ENCODE results near the gene SMIM8. TPM values are rescaled to one million over a fixed set of nuclear protein-coding genes. Genes with fewer than 3 reads are reported as not detected.

Gene SMIM8
- total RNA-seq, 4 donors from 2014 or later = 5.2 to 13.4 (median 8.1) TPM

DNA sequence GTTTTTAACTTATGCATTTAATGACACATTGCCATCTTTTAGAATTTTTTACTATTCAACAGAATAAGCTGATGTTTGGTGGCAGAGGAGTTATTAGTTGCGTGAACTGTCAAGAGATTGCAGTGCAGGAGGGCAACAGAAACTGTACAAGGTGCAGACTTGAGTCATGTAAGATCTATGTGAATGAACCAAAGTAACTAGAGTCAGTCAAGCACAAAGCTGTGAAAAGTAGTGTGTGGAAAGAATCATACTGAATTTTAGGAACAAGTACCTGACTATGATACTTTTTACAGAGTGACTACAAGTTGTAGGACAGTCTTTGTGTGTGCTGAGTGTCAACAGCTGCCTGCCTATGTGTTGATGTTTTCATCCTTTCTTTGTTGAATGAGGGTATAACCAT, 19.5 kb downstream of the SMIM8 start:
- H3K36me3 ChIP-seq = peaks cover 0 to 5% of the 10 kb centered on the region in 2 donors
- no peak for ATAC-seq
- H3K9me3 ChIP-seq = no peaks in the 10 kb centered on the region
- H3K27ac ChIP-seq = no peak overlapping the region
- 100% methylated on average over 1 of the region's 1 CpG for WGBS, 2 donors (ENCODE audit: low coverage in 1 of 2)
- H3K4me1 ChIP-seq = no peaks in the 10 kb centered on the region
- H3K4me3 ChIP-seq = no peak overlapping the region
- TF ChIP-seq, protein P1, sequence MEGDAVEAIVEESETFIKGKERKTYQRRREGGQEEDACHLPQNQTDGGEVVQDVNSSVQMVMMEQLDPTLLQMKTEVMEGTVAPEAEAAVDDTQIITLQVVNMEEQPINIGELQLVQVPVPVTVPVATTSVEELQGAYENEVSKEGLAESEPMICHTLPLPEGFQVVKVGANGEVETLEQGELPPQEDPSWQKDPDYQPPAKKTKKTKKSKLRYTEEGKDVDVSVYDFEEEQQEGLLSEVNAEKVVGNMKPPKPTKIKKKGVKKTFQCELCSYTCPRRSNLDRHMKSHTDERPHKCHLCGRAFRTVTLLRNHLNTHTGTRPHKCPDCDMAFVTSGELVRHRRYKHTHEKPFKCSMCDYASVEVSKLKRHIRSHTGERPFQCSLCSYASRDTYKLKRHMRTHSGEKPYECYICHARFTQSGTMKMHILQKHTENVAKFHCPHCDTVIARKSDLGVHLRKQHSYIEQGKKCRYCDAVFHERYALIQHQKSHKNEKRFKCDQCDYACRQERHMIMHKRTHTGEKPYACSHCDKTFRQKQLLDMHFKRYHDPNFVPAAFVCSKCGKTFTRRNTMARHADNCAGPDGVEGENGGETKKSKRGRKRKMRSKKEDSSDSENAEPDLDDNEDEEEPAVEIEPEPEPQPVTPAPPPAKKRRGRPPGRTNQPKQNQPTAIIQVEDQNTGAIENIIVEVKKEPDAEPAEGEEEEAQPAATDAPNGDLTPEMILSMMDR (IDR thresholded peaks at IDR 0.05) = no peak
- TF ChIP-seq POLR2AphosphoS5 (IDR thresholded peaks at IDR 0.05) = no peak
- H3K27me3 ChIP-seq = no peaks in the 10 kb centered on the region

DNA sequence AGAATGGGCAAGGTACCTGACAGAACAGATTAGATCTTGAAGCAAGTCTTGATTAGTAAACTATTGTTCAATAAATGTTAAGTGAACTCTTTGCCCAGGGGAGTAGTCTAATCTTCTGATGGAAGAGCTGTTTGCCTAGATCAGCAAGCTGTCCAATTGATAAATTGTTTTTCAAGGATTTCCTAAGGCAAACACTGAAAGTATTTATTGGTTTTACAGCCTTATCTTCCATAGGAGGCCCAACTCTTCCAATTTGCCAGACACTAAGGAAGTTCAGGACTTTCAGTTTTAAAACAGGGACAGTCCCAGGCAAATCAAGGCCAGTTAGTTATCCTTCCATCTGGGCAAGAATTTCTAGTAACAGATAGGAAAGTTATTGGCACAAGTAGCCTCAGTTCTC, 20.4 kb downstream of the SMIM8 start:
- no peak overlapping the region for H3K4me3 ChIP-seq

DNA sequence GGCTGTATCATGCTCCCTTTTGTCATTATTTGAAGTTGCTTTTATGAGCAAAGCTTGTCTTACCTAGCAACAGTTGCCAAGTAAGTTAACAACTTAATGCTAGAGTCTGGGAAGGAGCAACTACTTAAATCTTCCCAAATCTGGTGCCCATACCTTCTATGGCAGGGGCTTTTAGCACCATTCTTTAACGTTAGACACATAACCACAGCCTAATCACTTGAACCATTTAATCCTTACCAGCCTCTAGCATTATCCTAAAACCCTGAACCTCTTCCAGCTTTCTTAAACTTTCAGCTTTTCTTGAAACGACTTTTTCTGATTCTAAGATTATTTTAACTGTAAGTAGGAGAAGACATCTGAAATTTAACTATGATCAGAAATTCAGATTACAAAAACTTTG, 22.3 kb downstream of the SMIM8 start, which contains the start of gene C6orf163:
C6orf163 (plus strand) TSS at position 83 of the 400 bp plus-strand sequence; CDS start at position 370, 287 bp downstream.
- H3K4me3 ChIP-seq = no peak within 1 kb of the TSS
- no peak for ATAC-seq
- TF ChIP-seq POLR2AphosphoS5 (IDR thresholded peaks at IDR 0.05) (no peak), POLR2A (IDR thresholded peaks at IDR 0.05) (no peak), EP300 (IDR thresholded peaks at IDR 0.05) (no peak)
- TF ChIP-seq, protein P1 (IDR thresholded peaks at IDR 0.05) = no peak
- no peaks in the 10 kb centered on the region for H3K27me3 ChIP-seq
- 72 to 81% methylated on average over 2 of the region's 2 CpGs for WGBS, 2 donors (ENCODE audit: low coverage in 1 of 2)
- H3K27ac ChIP-seq = no peak within 1 kb of the TSS
- no peaks in the 10 kb centered on the region for H3K9me3 ChIP-seq
- no peaks in the 10 kb centered on the region for H3K4me1 ChIP-seq
- H3K36me3 ChIP-seq = peaks cover 0 to 5% of the 10 kb centered on the region in 2 donors

More for the DNA sequence above, 20.4 kb downstream of the SMIM8 start:
- Histone ChIP-seq H3K36me3 (peaks cover 0 to 5% of the 10 kb centered on the region in 2 donors), H3K4me1 (no peaks in the 10 kb centered on the region), H3K27ac (no peak overlapping the region), H3K9me3 (no peaks in the 10 kb centered on the region), H3K27me3 (no peaks in the 10 kb centered on the region)
- no peak for TF ChIP-seq EP300 (IDR thresholded peaks at IDR 0.05)
- TF ChIP-seq POLR2A (IDR thresholded peaks at IDR 0.05) = no peak
- no peak for ATAC-seq

DNA sequence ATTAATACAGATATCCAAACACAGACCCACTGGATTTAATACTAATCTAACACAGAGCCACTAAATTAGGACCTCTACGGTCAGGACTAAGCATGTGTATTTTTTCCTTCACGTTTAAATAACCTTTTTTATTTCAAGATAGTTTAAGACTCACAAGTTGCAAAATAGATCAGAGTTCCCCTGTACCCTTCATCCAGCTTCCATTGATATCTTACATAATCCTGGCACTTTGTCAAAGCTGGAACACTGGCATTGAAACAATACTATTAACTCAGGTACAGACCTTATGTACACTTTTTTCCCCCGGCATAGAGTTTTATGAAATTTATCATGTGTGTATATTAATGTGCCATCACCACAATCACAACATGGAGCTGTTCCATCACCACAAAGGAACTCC, 24.3 kb downstream of the SMIM8 start:
- Histone ChIP-seq H3K4me3 (no peak overlapping the region), H3K9me3 (no peaks in the 10 kb centered on the region), H3K36me3 (peaks cover 0 to 5% of the 10 kb centered on the region in 2 donors), H3K27ac (no peak overlapping the region), H3K27me3 (no peaks in the 10 kb centered on the region), H3K4me1 (no peaks in the 10 kb centered on the region)
- ATAC-seq = no peak
- WGBS, 2 donors (ENCODE audit: low coverage in 1 of 2) = 89 to 93% methylated on average over 3 of the region's 3 CpGs
- TF ChIP-seq POLR2A (IDR thresholded peaks at IDR 0.05) (no peak), EP300 (IDR thresholded peaks at IDR 0.05) (no peak), POLR2AphosphoS5 (IDR thresholded peaks at IDR 0.05) (no peak)
- TF ChIP-seq, protein P1 (IDR thresholded peaks at IDR 0.05) = no peak

DNA sequence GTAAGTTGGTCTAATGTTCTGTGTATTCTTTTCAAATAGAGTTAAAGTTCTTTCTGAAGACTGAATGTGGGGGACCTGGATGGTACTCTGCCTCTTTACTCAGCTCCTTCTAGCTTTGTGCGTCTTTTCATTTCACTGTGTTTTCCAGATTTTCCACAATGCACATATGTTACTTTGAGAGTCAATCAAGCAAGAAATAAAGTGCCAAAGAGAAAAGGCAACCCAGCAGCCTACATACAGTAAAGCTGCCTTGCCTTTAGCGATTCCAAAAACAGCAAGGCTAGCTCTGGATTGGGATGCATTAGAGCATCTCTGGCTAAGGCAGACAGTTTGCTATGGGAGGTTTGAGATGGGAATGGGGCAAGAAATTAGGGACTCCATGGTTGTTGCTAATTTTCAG, 27.5 kb downstream of the SMIM8 start:
- no peaks in the 10 kb centered on the region for H3K9me3 ChIP-seq
- no peak overlapping the region for H3K27ac ChIP-seq
- WGBS, 2 donors (ENCODE audit: low coverage in 1 of 2) = 94 to 100% methylated on average over 2 of the region's 2 CpGs
- no peaks in the 10 kb centered on the region for H3K4me1 ChIP-seq
- TF ChIP-seq EP300 (IDR thresholded peaks at IDR 0.05) = no peak
- TF ChIP-seq POLR2A (IDR thresholded peaks at IDR 0.05) = no peak
- TF ChIP-seq POLR2AphosphoS5 (IDR thresholded peaks at IDR 0.05) = no peak
- TF ChIP-seq, protein P1 (IDR thresholded peaks at IDR 0.05) = no peak
- ATAC-seq = no peak
- H3K27me3 ChIP-seq = no peaks in the 10 kb centered on the region
- peaks cover 0 to 5% of the 10 kb centered on the region in 2 donors for H3K36me3 ChIP-seq
- H3K4me3 ChIP-seq = no peak overlapping the region
